Measurements from ENCODE around the gene UPB1.

- no peak for TF ChIP-seq CTCF (IDR thresholded peaks at IDR 0.05; ENCODE audit: low read length)
- TF ChIP-seq EZH2 (optimal IDR thresholded peaks at IDR 0.05; ENCODE audit: low read depth, low read length) = no peak
- no peak for TF ChIP-seq EZH2phosphoT487 (IDR thresholded peaks at IDR 0.05; ENCODE audit: low read length)
These were observed 12.6 kb upstream of the UPB1 start for GRCh38 chr22:24482575-24482974.
